HG03521 (cell line): ENCODE data around the gene ADAMTS16.

ENCODE experiments used
- ATAC-seq: cut with Tn5 transposase; IDR thresholded peaks from one replicate; pipeline ENCODE4 v1.9.1; 2021; ENCODE audit warnings: mild to moderate bottlenecking, moderate library complexity; ENCODE audit not compliant: unreplicated experiment

Gene ADAMTS16

GRCh38 chr5:5339257-5339656 is 199.1 kb downstream of the ADAMTS16 start:
- ATAC-seq = no peak

GRCh38 chr5:5340206-5340729 is 200.1 kb downstream of the ADAMTS16 start:
- ATAC-seq = no peak

- no peak for ATAC-seq
Measured at GRCh38 chr5:5341531-5342292, 201.6 kb downstream of the ADAMTS16 start.

- ATAC-seq = no peak
Measured at GRCh38 chr5:5342784-5343183, 202.7 kb downstream of the ADAMTS16 start.

- ATAC-seq = no peak
Measured at GRCh38 chr5:5343568-5343967, 203.4 kb downstream of the ADAMTS16 start.

GRCh38 chr5:5344051-5344571 is 204.0 kb downstream of the ADAMTS16 start:
- no peak for ATAC-seq

GRCh38 chr5:5344606-5345005 is 204.5 kb downstream of the ADAMTS16 start:
- no peak for ATAC-seq

GRCh38 chr5:5347442-5347841 is 207.3 kb downstream of the ADAMTS16 start:
- no peak for ATAC-seq

- no peak for ATAC-seq
Measured at GRCh38 chr5:5348135-5348534, 208.0 kb downstream of the ADAMTS16 start.

GRCh38 chr5:5348576-5348975 is 208.4 kb downstream of the ADAMTS16 start:
- ATAC-seq = no peak

- no peak for ATAC-seq
Measured at GRCh38 chr5:5350101-5350500, 210.0 kb downstream of the ADAMTS16 start.

GRCh38 chr5:5351288-5351979 is 211.3 kb downstream of the ADAMTS16 start:
- no peak for ATAC-seq

- no peak for ATAC-seq
Measured at GRCh38 chr5:5352675-5353074, 212.5 kb downstream of the ADAMTS16 start.

GRCh38 chr5:5353681-5354080 is 213.6 kb downstream of the ADAMTS16 start:
- ATAC-seq = no peak

GRCh38 chr5:5356765-5357164 is 216.6 kb downstream of the ADAMTS16 start:
- ATAC-seq = no peak

- no peak for ATAC-seq
Measured at GRCh38 chr5:5359618-5360017, 219.5 kb downstream of the ADAMTS16 start.

- no peak for ATAC-seq
Measured at GRCh38 chr5:5360363-5360940, 220.3 kb downstream of the ADAMTS16 start.

- no peak for ATAC-seq
Measured at GRCh38 chr5:5360941-5361520, 220.9 kb downstream of the ADAMTS16 start.

GRCh38 chr5:5363045-5363444 is 222.9 kb downstream of the ADAMTS16 start:
- no peak for ATAC-seq

GRCh38 chr5:5364932-5365331 is 224.8 kb downstream of the ADAMTS16 start:
- ATAC-seq = no peak

- no peak for ATAC-seq
Measured at GRCh38 chr5:5367739-5368138, 227.6 kb downstream of the ADAMTS16 start.
